SK-N-SH (cell line): Measurements from ENCODE around the gene ZCCHC14.

Experiments used
- EP300 ChIP-seq, 2 experiments: IDR thresholded peaks; 2 replicates each; pipeline versions ENCODE4 v1.4.0 to v1.6.1; 2012; ENCODE audit warnings: borderline replicate concordance in 1 of 2, low read depth in 1 of 2, low read length in 1 of 2
- FOXM1 ChIP-seq: IDR thresholded peaks from 2 replicates; pipeline ENCODE4 v1.4.0; 2012; ENCODE audit warnings: low read depth, mild to moderate bottlenecking
- GABPA ChIP-seq: IDR thresholded peaks from 2 replicates; pipeline ENCODE4 v1.4.0; 2012; ENCODE audit warnings: low read depth, mild to moderate bottlenecking
- POLR2AphosphoS5 ChIP-seq: IDR thresholded peaks from 2 replicates; pipeline ENCODE4 v1.6.1; 2012; ENCODE audit warnings: low read depth, low read length
- RFX5 ChIP-seq: IDR thresholded peaks from 2 replicates; pipeline ENCODE4 v1.6.1; 2012; ENCODE audit warnings: mild to moderate bottlenecking, improper control_type of control experiment, low read length
- TAF1 ChIP-seq: IDR thresholded peaks from 2 replicates; pipeline ENCODE4 v1.6.1; 2012; ENCODE audit warnings: low read depth, mild to moderate bottlenecking, low read length, moderate library complexity, borderline replicate concordance
- TF ChIP-seq, protein P1 (sequence below): fragments of 200-600 bp; sonication (generic); IDR thresholded peaks from 2 replicates; pipeline ENCODE4 v1.6.1; 2017; ENCODE audit warnings: antibody characterized with exemption, mild to moderate bottlenecking, moderate library complexity
- TF ChIP-seq, protein P2 (sequence below): IDR thresholded peaks from 2 replicates; pipeline ENCODE4 v1.6.1; 2012; ENCODE audit warnings: mild to moderate bottlenecking, low read depth, low read length, moderate library complexity
- TF ChIP-seq, protein P3 (sequence below): IDR thresholded peaks from 2 replicates; pipeline ENCODE4 v1.4.0; 2012; ENCODE audit warnings: low read depth

DNA sequence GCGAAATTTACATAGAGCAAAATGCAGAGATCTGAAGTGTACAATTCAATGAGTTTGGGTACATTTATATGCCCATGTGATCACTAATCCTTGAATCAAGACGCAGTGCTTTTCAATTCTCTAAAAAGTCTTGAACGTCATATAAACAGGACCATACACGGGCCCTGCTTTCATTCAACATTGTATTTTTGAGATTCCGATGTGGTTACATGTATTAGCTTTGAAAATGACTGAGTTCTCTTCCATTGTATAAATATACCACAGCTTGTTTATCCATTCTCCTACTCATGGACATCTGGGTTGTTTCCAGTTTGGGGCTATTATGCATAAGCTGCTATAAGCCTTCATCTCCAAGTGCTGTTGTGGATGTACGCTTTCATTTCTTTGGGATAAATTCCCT lies 45.5 kb downstream of the ZCCHC14 start:
- TF ChIP-seq, protein P1, sequence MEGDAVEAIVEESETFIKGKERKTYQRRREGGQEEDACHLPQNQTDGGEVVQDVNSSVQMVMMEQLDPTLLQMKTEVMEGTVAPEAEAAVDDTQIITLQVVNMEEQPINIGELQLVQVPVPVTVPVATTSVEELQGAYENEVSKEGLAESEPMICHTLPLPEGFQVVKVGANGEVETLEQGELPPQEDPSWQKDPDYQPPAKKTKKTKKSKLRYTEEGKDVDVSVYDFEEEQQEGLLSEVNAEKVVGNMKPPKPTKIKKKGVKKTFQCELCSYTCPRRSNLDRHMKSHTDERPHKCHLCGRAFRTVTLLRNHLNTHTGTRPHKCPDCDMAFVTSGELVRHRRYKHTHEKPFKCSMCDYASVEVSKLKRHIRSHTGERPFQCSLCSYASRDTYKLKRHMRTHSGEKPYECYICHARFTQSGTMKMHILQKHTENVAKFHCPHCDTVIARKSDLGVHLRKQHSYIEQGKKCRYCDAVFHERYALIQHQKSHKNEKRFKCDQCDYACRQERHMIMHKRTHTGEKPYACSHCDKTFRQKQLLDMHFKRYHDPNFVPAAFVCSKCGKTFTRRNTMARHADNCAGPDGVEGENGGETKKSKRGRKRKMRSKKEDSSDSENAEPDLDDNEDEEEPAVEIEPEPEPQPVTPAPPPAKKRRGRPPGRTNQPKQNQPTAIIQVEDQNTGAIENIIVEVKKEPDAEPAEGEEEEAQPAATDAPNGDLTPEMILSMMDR = no peak
- TF ChIP-seq TAF1 (no peak), POLR2AphosphoS5 (no peak), GABPA (no peak), EP300 (IDR thresholded peaks at IDR 0.05; ENCODE audit: borderline replicate concordance in 1 of 2, low read depth in 1 of 2, low read length in 1 of 2) (no peak), RFX5 (no peak), FOXM1 (no peak)
- TF ChIP-seq, protein P2, sequence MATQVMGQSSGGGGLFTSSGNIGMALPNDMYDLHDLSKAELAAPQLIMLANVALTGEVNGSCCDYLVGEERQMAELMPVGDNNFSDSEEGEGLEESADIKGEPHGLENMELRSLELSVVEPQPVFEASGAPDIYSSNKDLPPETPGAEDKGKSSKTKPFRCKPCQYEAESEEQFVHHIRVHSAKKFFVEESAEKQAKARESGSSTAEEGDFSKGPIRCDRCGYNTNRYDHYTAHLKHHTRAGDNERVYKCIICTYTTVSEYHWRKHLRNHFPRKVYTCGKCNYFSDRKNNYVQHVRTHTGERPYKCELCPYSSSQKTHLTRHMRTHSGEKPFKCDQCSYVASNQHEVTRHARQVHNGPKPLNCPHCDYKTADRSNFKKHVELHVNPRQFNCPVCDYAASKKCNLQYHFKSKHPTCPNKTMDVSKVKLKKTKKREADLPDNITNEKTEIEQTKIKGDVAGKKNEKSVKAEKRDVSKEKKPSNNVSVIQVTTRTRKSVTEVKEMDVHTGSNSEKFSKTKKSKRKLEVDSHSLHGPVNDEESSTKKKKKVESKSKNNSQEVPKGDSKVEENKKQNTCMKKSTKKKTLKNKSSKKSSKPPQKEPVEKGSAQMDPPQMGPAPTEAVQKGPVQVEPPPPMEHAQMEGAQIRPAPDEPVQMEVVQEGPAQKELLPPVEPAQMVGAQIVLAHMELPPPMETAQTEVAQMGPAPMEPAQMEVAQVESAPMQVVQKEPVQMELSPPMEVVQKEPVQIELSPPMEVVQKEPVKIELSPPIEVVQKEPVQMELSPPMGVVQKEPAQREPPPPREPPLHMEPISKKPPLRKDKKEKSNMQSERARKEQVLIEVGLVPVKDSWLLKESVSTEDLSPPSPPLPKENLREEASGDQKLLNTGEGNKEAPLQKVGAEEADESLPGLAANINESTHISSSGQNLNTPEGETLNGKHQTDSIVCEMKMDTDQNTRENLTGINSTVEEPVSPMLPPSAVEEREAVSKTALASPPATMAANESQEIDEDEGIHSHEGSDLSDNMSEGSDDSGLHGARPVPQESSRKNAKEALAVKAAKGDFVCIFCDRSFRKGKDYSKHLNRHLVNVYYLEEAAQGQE = no peak
- TF ChIP-seq, protein P3, sequence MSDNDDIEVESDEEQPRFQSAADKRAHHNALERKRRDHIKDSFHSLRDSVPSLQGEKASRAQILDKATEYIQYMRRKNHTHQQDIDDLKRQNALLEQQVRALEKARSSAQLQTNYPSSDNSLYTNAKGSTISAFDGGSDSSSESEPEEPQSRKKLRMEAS = no peak
